Measurements from ENCODE around the gene TMEM181. TPM values are rescaled to one million over a fixed set of nuclear protein-coding genes. Genes with fewer than 3 reads are reported as not detected.
"Not testable (repeated sequence)": the region's sequence is repeated elsewhere in the genome, so short reads cannot be mapped to it uniquely, and the experiment has no call there.

The TMEM181 gene
- total RNA-seq, 1 donor from 2014 or later, result 18.4 TPM

DNA sequence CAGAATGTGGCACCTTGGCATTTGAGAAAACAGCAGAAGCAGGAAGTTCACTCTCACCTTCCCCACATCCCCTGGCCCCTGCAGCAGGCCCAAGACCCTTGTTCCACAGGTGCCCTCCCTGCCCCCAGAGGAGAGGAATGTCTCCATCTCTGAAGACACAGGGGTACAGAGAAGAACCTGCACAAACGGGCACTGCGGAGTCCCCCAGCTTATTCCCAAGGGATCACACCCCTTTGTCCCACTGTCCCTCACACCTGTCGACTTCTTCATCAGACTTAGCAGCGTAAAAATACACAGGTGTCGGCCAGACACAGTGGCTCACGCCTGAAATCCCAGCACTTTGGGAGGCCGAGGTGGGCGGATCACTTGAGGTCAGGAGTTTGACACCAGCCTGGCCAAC is 42.9 kb upstream of the TMEM181 start:
- TF ChIP-seq, protein P1, sequence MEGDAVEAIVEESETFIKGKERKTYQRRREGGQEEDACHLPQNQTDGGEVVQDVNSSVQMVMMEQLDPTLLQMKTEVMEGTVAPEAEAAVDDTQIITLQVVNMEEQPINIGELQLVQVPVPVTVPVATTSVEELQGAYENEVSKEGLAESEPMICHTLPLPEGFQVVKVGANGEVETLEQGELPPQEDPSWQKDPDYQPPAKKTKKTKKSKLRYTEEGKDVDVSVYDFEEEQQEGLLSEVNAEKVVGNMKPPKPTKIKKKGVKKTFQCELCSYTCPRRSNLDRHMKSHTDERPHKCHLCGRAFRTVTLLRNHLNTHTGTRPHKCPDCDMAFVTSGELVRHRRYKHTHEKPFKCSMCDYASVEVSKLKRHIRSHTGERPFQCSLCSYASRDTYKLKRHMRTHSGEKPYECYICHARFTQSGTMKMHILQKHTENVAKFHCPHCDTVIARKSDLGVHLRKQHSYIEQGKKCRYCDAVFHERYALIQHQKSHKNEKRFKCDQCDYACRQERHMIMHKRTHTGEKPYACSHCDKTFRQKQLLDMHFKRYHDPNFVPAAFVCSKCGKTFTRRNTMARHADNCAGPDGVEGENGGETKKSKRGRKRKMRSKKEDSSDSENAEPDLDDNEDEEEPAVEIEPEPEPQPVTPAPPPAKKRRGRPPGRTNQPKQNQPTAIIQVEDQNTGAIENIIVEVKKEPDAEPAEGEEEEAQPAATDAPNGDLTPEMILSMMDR (IDR thresholded peaks at IDR 0.05), result no peak
- TF ChIP-seq POLR2AphosphoS5 (IDR thresholded peaks at IDR 0.05; ENCODE audit: insufficient read depth in 1 of 2, low read depth in 1 of 2) (no peak), POLR2A (IDR thresholded peaks at IDR 0.05) (no peak)
- no peak for DNase-seq (ENCODE audit: extremely low spot score in 2 of 2)
- Histone ChIP-seq H3K9me3 (no peaks in the 10 kb centered on the region), H3K36me3 (no peaks in the 10 kb centered on the region), H3K27me3 (no peaks in the 10 kb centered on the region), H3K4me3 (no peak overlapping the region), H3K27ac (no peak overlapping the region), H3K4me1 (peaks cover 6% of the 10 kb centered on the region)
- intact Hi-C loops (cut with DNase I), result no loop called here

GRCh38 chr6:158517581-158517980 is 42.3 kb upstream of the TMEM181 start:
- intact Hi-C loops (cut with DNase I), result no loop called here
- no peaks in the 10 kb centered on the region for H3K36me3 ChIP-seq
- no peak overlapping the region for H3K27ac ChIP-seq
- DNase-seq (ENCODE audit: extremely low spot score in 2 of 2), result no peak
- no peaks in the 10 kb centered on the region for H3K27me3 ChIP-seq
- no peak overlapping the region for H3K4me3 ChIP-seq
- no peaks in the 10 kb centered on the region for H3K9me3 ChIP-seq
- TF ChIP-seq POLR2A (IDR thresholded peaks at IDR 0.05), result no peak
- TF ChIP-seq, protein P1 (IDR thresholded peaks at IDR 0.05), result no peak
- TF ChIP-seq POLR2AphosphoS5 (IDR thresholded peaks at IDR 0.05; ENCODE audit: insufficient read depth in 1 of 2, low read depth in 1 of 2), result no peak
- peaks cover 6% of the 10 kb centered on the region for H3K4me1 ChIP-seq

- Histone ChIP-seq H3K27me3 (no peaks in the 10 kb centered on the region), H3K9me3 (no peaks in the 10 kb centered on the region), H3K36me3 (no peaks in the 10 kb centered on the region), H3K4me1 (peaks cover 6% of the 10 kb centered on the region), H3K27ac (no peak overlapping the region), H3K4me3 (peak overlapping the region; percentile 12 to 30)
- no peak for DNase-seq (ENCODE audit: extremely low spot score in 2 of 2)
- intact Hi-C loops (cut with DNase I), result no loop called here
- TF ChIP-seq POLR2AphosphoS5 (IDR thresholded peaks at IDR 0.05; ENCODE audit: insufficient read depth in 1 of 2, low read depth in 1 of 2), result no peak
- TF ChIP-seq, protein P1 (IDR thresholded peaks at IDR 0.05), result peak in 1 of 3 experiments; percentile 38
These were observed 41.4 kb upstream of the TMEM181 start for GRCh38 chr6:158518191-158519127.

GRCh38 chr6:158519300-158519699 is 40.6 kb upstream of the TMEM181 start:
- intact Hi-C loops (cut with DNase I), result no loop called here
- H3K4me1 ChIP-seq, result peaks cover 6% of the 10 kb centered on the region
- DNase-seq (ENCODE audit: extremely low spot score in 2 of 2), result no peak
- TF ChIP-seq POLR2AphosphoS5 (IDR thresholded peaks at IDR 0.05; ENCODE audit: insufficient read depth in 1 of 2, low read depth in 1 of 2) (no peak), POLR2A (IDR thresholded peaks at IDR 0.05) (no peak)
- TF ChIP-seq, protein P1 (IDR thresholded peaks at IDR 0.05), result no peak
- H3K36me3 ChIP-seq, result no peaks in the 10 kb centered on the region
- no peaks in the 10 kb centered on the region for H3K27me3 ChIP-seq
- H3K27ac ChIP-seq, result no peak overlapping the region
- H3K4me3 ChIP-seq, result no peak overlapping the region
- no peaks in the 10 kb centered on the region for H3K9me3 ChIP-seq

GRCh38 chr6:158519761-158520160 is 40.1 kb upstream of the TMEM181 start:
- H3K4me1 ChIP-seq, result peaks cover 6% of the 10 kb centered on the region
- no peak for DNase-seq (ENCODE audit: extremely low spot score in 2 of 2)
- H3K27ac ChIP-seq, result no peak overlapping the region
- TF ChIP-seq POLR2AphosphoS5 (IDR thresholded peaks at IDR 0.05; ENCODE audit: insufficient read depth in 1 of 2, low read depth in 1 of 2) (no peak), POLR2A (IDR thresholded peaks at IDR 0.05) (no peak)
- TF ChIP-seq, protein P1 (IDR thresholded peaks at IDR 0.05), result no peak
- H3K4me3 ChIP-seq, result no peak overlapping the region
- no peaks in the 10 kb centered on the region for H3K27me3 ChIP-seq
- H3K9me3 ChIP-seq, result no peaks in the 10 kb centered on the region
- H3K36me3 ChIP-seq, result no peaks in the 10 kb centered on the region
- intact Hi-C loops (cut with DNase I), result no loop called here

GRCh38 chr6:158520975-158521374 is 38.9 kb upstream of the TMEM181 start:
- H3K36me3 ChIP-seq; DNase-seq (ENCODE audit: extremely low spot score in 2 of 2); H3K4me3 ChIP-seq; H3K27me3 ChIP-seq; H3K4me1 ChIP-seq; intact Hi-C loops (cut with DNase I); H3K27ac ChIP-seq; H3K9me3 ChIP-seq: not testable (repeated sequence)

Data from vagina (tissue), 2 donors.